H1 (cell line): ENCODE measurements around the gene ARHGAP1. TPM values are rescaled to one million over a fixed set of nuclear protein-coding genes. Genes with fewer than 3 reads are reported as not detected.
A peak's percentile ranks its signal among the peaks of the same experiment; 100 is the strongest.

Source experiments
- CTCF ChIA-PET: fragments of 300-600 bp; sonication (Branson Sonifier 250); formaldehyde crosslinking; loops from one replicate; lab custom pipeline; 2021; ENCODE audit not compliant: partially characterized antibody; lab: Charles Lee
- POLR2A ChIA-PET: fragments of 300-600 bp; sonication (Branson Sonifier 250); formaldehyde crosslinking; loops from one replicate; lab custom pipeline; 2021; ENCODE audit warnings: inconsistent platforms; ENCODE audit not compliant: partially characterized antibody; lab: Charles Lee
- DNase-seq, 2 experiments: peaks; one replicate each; pipeline versions ENCODE4 v3.0.0 to v3.0.0-alpha.2; 2010 to 2022; ENCODE audit warnings: low spot score in 2 of 2, low read depth in 1 of 2, mixed read lengths in 1 of 2
- FAIRE-seq: peaks from 2 replicates; lab custom pipeline; 2011; peaks lifted over from hg19 to GRCh38; lab: Jason Lieb, UNC
- H2AFZ ChIP-seq: 2 replicates; pipeline ENCODE4 v1.8.1; 2012; ENCODE audit warnings: low read length, inconsistent platforms
- H2AK5ac ChIP-seq: 2 replicates; pipeline ENCODE4 v1.6.1; 2013; ENCODE audit warnings: low read depth, low read length
- H2BK120ac ChIP-seq: replicated peaks from 2 replicates; pipeline ENCODE3; 2013; ENCODE audit warnings: low read depth, low read length, inconsistent platforms
- H2BK12ac ChIP-seq: 2 replicates; pipeline ENCODE4 v1.6.1; 2013; ENCODE audit warnings: low read depth, low read length
- H2BK15ac ChIP-seq: 2 replicates; pipeline ENCODE4 v1.6.1; 2013; ENCODE audit warnings: low read length
- H2BK20ac ChIP-seq: 2 replicates; pipeline ENCODE4 v1.6.1; 2013; ENCODE audit warnings: low read length
- H2BK5ac ChIP-seq: 2 replicates; pipeline ENCODE4 v1.6.1; 2013; ENCODE audit warnings: low read depth, low read length
- H3K14ac ChIP-seq: 2 replicates; pipeline ENCODE4 v1.6.1; 2013; ENCODE audit warnings: inconsistent platforms; ENCODE audit not compliant: insufficient read length
- H3K18ac ChIP-seq: 2 replicates; pipeline ENCODE4 v1.6.1; 2013; ENCODE audit warnings: low read length; ENCODE audit errors: extremely low read depth
- H3K23ac ChIP-seq: 2 replicates; pipeline ENCODE4 v1.6.1; 2013; ENCODE audit warnings: inconsistent platforms; ENCODE audit not compliant: insufficient read length
- H3K23me2 ChIP-seq: 2 replicates; pipeline ENCODE4 v1.6.1; 2013; ENCODE audit warnings: low read depth, low read length
- H3K27ac ChIP-seq: 2 replicates; pipeline ENCODE4 v1.6.1; 2011; ENCODE audit warnings: low read depth, low read length, inconsistent platforms
- H3K27me3 ChIP-seq, 4 experiments: replicated peaks in 1 of 4; 1 replicate in 1 of 4; 2 replicates in 3 of 4; pipeline versions ENCODE4 v1.6.1 to v1.8.1; 2011 to 2013; ENCODE audit warnings: low read length in 3 of 4, mild to moderate bottlenecking in 3 of 4, inconsistent platforms in 2 of 4, mixed read lengths in 2 of 4, moderate library complexity in 1 of 4; ENCODE audit not compliant: control insufficient read depth in 3 of 4, insufficient read depth in 3 of 4; ENCODE audit errors: extremely low read depth in 1 of 4
- H3K36me3 ChIP-seq, 4 experiments: 2 replicates each; pipeline versions ENCODE4 v1.6.1 to v1.8.1; 2011 to 2013; ENCODE audit warnings: mild to moderate bottlenecking in 4 of 4, low read length in 3 of 4, moderate library complexity in 2 of 4, control low read depth in 1 of 4, inconsistent platforms in 1 of 4; ENCODE audit not compliant: insufficient read depth in 4 of 4, control insufficient read depth in 2 of 4
- H3K4ac ChIP-seq: replicated peaks from 2 replicates; pipeline ENCODE3; 2013; ENCODE audit warnings: low read length, low read depth, mixed read lengths, inconsistent platforms; ENCODE audit not compliant: insufficient read length
- H3K4me1 ChIP-seq, 4 experiments: replicated peaks in 1 of 4; 1 replicate in 1 of 4; 2 replicates in 3 of 4; pipeline versions ENCODE4 v1.6.1 to v1.8.1; 2011 to 2013; ENCODE audit warnings: low read length in 3 of 4, inconsistent platforms in 2 of 4, mixed read lengths in 1 of 4; ENCODE audit not compliant: insufficient read depth in 4 of 4, control insufficient read depth in 3 of 4
- H3K4me2 ChIP-seq, 2 experiments: 2 replicates each; pipeline versions ENCODE4 v1.6.1 to v1.8.1; 2011 to 2013; ENCODE audit warnings: low read depth in 2 of 2, low read length in 2 of 2, control low read depth in 1 of 2, inconsistent platforms in 1 of 2, mild to moderate bottlenecking in 1 of 2; ENCODE audit not compliant: insufficient read depth in 1 of 2
- H3K4me3 ChIP-seq, 4 experiments: fragments of 200-600, 300-600 bp in 1 of 4; sonication (generic), shearing (Covaris generic), sonication (Bioruptor Twin) in 1 of 4; 2 replicates each; pipeline versions ENCODE4 v1.5.1 to v1.8.1; 2011 to 2016; ENCODE audit warnings: low read length in 4 of 4, low read depth in 3 of 4, control low read depth in 2 of 4, inconsistent platforms in 2 of 4, mild to moderate bottlenecking in 2 of 4, mixed read lengths in 1 of 4, moderate library complexity in 1 of 4; ENCODE audit not compliant: insufficient read depth in 2 of 4; ENCODE audit errors: extremely low read depth in 1 of 4
- H3K56ac ChIP-seq: replicated peaks from 2 replicates; pipeline ENCODE3; 2013; ENCODE audit warnings: low read depth, mild to moderate bottlenecking, mixed read lengths, low read length, inconsistent platforms; ENCODE audit not compliant: insufficient read length
- H3K79me1 ChIP-seq: 2 replicates; pipeline ENCODE4 v1.6.1; 2013; ENCODE audit warnings: low read depth, low read length, control low read depth
- H3K79me2 ChIP-seq, 2 experiments: 2 replicates each; pipeline versions ENCODE4 v1.6.1 to v1.8.1; 2012 to 2013; ENCODE audit warnings: low read length in 2 of 2, mild to moderate bottlenecking in 2 of 2, inconsistent platforms in 1 of 2; ENCODE audit not compliant: insufficient read depth in 2 of 2, control insufficient read depth in 1 of 2
- H3K9ac ChIP-seq, 4 experiments: replicated peaks in 1 of 4; 1 replicate in 1 of 4; 2 replicates in 3 of 4; pipeline versions ENCODE4 v1.6.1 to v1.8.1; 2011 to 2013; ENCODE audit warnings: low read depth in 3 of 4, low read length in 3 of 4, control low read depth in 2 of 4, mild to moderate bottlenecking in 2 of 4, moderate library complexity in 2 of 4, inconsistent platforms in 1 of 4; ENCODE audit errors: extremely low read depth in 1 of 4
- H3K9me3 ChIP-seq, 2 experiments: 2 replicates each; pipeline versions ENCODE4 v1.6.1 to v1.8.1; 2012 to 2013; ENCODE audit warnings: mild to moderate bottlenecking in 2 of 2, moderate library complexity in 2 of 2, control low read depth in 1 of 2, inconsistent platforms in 1 of 2, low read depth in 1 of 2, low read length in 1 of 2, mixed read lengths in 1 of 2; ENCODE audit not compliant: insufficient read depth in 2 of 2
- H4K20me1 ChIP-seq, 2 experiments: replicated peaks in 1 of 2; 2 replicates each; pipeline versions ENCODE3 to v1.8.1; 2011 to 2013; ENCODE audit warnings: inconsistent platforms in 2 of 2, low read length in 2 of 2, mild to moderate bottlenecking in 1 of 2; ENCODE audit not compliant: insufficient read depth in 2 of 2, control insufficient read depth in 1 of 2
- H4K5ac ChIP-seq: 2 replicates; pipeline ENCODE4 v1.6.1; 2013; ENCODE audit warnings: low read length, low read depth, mixed read lengths, inconsistent platforms; ENCODE audit not compliant: insufficient read length
- H4K8ac ChIP-seq: 2 replicates; pipeline ENCODE4 v1.8.0; 2013; ENCODE audit warnings: mild to moderate bottlenecking, moderate library complexity, low read length, inconsistent platforms; ENCODE audit not compliant: insufficient read depth; ENCODE audit errors: extremely low read depth
- H4K91ac ChIP-seq: replicated peaks from 2 replicates; pipeline ENCODE3; 2013; ENCODE audit warnings: low read length, mixed read lengths, inconsistent platforms; ENCODE audit not compliant: insufficient read length
- BACH1 ChIP-seq: IDR thresholded peaks from 2 replicates; pipeline ENCODE4 v1.6.1; 2012; ENCODE audit warnings: low read length, improper control_type of control experiment
- EGR1 ChIP-seq: IDR thresholded peaks from 2 replicates; pipeline ENCODE4 v1.6.1; 2011; ENCODE audit warnings: low read depth, low read length, borderline replicate concordance
- NANOG ChIP-seq: IDR thresholded peaks from 2 replicates; pipeline ENCODE4 v1.6.1; 2011; ENCODE audit warnings: low read length, low read depth, mild to moderate bottlenecking, inconsistent platforms; ENCODE audit not compliant: insufficient read depth, poor library complexity, severe bottlenecking
- WGBS, 2 experiments: shearing (Covaris generic) in 1 of 2; methylation state at CpG; one replicate each; pipeline versions ENCODE4 v1.1.6 to v1.1.7; 2013 to 2015; ENCODE audit warnings: low lambda C conversion rate in 2 of 2, mixed read lengths in 2 of 2, inconsistent platforms in 1 of 2, low coverage in 1 of 2, missing lambda C conversion rate in 1 of 2; ENCODE audit not compliant: insufficient replicate concordance in 2 of 2, insufficient coverage in 1 of 2, insufficient read length in 1 of 2; ENCODE audit errors: extremely low coverage in 1 of 2, missing lambda C conversion rate in 1 of 2; 5-methylcytosine and 5-hydroxymethylcytosine counted together
- polyA plus RNA-seq, 7 experiments: library from polyadenylated mRNA; depleted of rRNA in 3 of 7; stranded (reverse) in 5 of 7; unstranded in 2 of 7; fragments of >200 nt in 5 of 7; fragments of 200-250 nt in 2 of 7; gene quantifications; 1 replicate in 5 of 7; 2 replicates in 1 of 7; 4 replicates in 1 of 7; pipeline versions ENCODE4 v1.2.1 to v1.2.3, GENCODE V29; 2011 to 2013; ENCODE audit warnings: missing spikeins in 2 of 7, mixed read lengths in 2 of 7
- total RNA-seq: library from RNA; stranded (reverse); fragmentation: NEBNext Ultra II Directional; extraction: Animal tissue kit (Norgen Biotek cat#: 25700); gene quantifications from 2 replicates; pipeline ENCODE4 v1.2.1, GENCODE V29; 2021
- TF ChIP-seq, protein P1 (sequence below): IDR thresholded peaks from 2 replicates; pipeline ENCODE4 v1.6.1; 2012; ENCODE audit warnings: inconsistent platforms

Gene ARHGAP1
- total and polyA plus RNA-seq, 2 of the 8 experiments (the other 6 are each of a cell fraction or from before 2014, with no cell fraction given), result 28.6 to 58.8 TPM

DNA sequence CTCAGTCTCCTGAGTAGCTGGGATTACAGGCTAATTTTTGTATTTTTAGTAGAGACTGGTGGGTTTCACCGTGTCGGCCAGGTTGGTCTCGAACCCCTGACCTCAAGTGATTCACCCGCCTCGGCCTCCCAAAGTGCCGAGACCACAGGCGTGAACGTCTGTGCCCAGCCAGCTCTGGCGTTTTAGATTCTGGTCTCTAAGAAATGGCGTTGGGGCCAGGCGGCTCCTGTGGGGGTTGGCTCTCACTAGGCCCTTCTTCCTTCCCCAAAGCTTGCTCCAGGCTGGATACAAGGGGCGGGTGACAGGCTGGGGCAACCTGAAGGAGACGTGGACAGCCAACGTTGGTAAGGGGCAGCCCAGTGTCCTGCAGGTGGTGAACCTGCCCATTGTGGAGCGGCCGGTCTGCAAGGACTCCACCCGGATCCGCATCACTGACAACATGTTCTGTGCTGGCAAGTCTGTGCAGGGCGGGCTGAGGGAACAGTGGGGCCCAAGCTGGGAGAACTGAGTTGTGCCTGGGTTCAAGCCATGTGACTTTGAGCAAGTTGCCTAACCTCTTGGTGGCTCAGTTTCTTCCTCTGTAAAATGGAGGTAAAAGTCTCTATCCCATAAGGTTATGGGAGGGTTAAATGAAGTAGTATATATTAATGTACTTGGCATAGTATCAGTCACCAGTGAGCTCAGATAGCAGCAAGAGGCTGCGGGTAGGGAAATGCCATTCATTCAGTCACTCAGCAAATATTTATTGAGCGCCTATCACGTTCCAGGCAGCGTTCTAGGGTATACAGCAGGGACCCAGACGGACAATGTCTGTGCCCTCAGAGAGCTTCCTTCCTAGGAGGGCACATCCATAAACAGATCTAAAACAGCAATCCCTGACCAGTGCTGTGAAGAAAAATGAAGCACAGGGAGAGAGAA is 28.9 kb upstream of the ARHGAP1 start:
- no peak for TF ChIP-seq EGR1
- no peak for TF ChIP-seq NANOG
- no peak for TF ChIP-seq BACH1
- TF ChIP-seq, protein P1, sequence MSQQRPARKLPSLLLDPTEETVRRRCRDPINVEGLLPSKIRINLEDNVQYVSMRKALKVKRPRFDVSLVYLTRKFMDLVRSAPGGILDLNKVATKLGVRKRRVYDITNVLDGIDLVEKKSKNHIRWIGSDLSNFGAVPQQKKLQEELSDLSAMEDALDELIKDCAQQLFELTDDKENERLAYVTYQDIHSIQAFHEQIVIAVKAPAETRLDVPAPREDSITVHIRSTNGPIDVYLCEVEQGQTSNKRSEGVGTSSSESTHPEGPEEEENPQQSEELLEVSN, result no peak
- TF ChIP-seq, all 59 proteins: peak for 0
- Histone ChIP-seq H4K8ac (no peak overlapping the region), H3K4me2 (no peak overlapping the region), H3K9me3 (no peaks in the 10 kb centered on the region), H2AFZ (peak overlapping the region; percentile 50; the same call in 1 of the 2 replicates), H3K23ac (no peak overlapping the region), H3K27me3 (no peaks in the 10 kb centered on the region), H3K27ac (no peak overlapping the region), H3K56ac (no peak overlapping the region), H3K36me3 (no peaks in the 10 kb centered on the region), H3K79me2 (no peaks in the 10 kb centered on the region), H3K4ac (no peak overlapping the region), H2AK5ac (no peak overlapping the region), H2BK120ac (no peak overlapping the region), H4K5ac (no peak overlapping the region), H4K20me1 (no peaks in the 10 kb centered on the region), H2BK5ac (no peak overlapping the region), H3K79me1 (no peaks in the 10 kb centered on the region), H3K23me2 (no peaks in the 10 kb centered on the region), H2BK12ac (no peak overlapping the region), H3K9ac (no peak overlapping the region), H2BK15ac (no peak overlapping the region), H3K4me3 (no peak overlapping the region), H3K18ac (no peak overlapping the region), H3K4me1 (peaks cover 0 to under 1% (median 0%) of the 10 kb centered on the region in 4 experiments; a peak in 2 of 7 replicates), H3K14ac (no peak overlapping the region), H2BK20ac (no peak overlapping the region), H4K91ac (no peak overlapping the region)
- no peak for DNase-seq
- CTCF ChIA-PET, result interaction anchor here (0.8 to 2.0 kb wide), 3 partner anchors 51 to 60 kb away, joined by 3 to 7 read pairs (median 3); no protein-coding TSS in a partner anchor
- POLR2A ChIA-PET, result interaction anchor here (1.3 kb wide), 1 partner anchor 9 kb away, joined by 3 read pairs; no protein-coding TSS in a partner anchor
- FAIRE-seq, result no peak
- 88% methylated on average over 24 of the region's 24 CpGs; no CpG with 5 or more reads in 1 of the 2 experiments for WGBS, 2 experiments
